ENCODE measurements around the gene KRTAP10-3.
"Not testable (repeated sequence)": the region's sequence is repeated elsewhere in the genome, so short reads cannot be mapped to it uniquely, and the experiment has no call there.

Gene KRTAP10-3

DNA sequence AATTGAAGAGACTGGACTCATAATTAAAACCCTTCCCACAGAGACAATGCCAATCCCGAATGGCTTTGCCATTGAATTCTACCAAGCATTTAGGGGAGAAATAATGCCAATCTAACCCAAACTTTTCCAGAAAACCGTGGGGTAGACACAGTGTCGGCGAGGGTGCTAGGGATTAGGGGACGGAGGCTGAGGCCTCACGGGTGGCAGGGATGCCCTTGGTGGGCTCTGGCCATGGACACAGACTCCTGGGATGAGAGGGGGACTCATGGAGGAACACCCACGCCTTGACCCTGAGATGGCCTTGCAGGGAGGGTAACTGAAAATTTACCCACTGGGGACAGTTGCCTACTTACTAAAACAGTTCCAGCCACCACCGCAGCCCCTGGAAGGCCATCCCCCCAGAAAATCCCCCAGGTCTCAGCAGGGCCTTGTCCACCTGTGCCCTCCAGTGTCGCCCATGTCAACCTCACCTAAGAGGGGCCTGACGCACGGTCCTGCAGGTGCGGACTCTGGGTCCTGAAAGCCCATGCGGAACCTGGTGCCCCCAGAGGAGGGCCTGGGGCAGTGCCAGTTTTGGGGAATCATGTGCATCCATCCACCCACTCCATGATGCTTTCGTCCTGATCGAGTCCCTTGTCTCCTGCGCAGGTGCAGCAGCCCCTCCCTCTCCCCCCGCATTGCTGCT lies 19.9 kb upstream of the KRTAP10-3 start:
- Histone ChIP-seq H3K36me3 (replicated peaks; ENCODE audit: low read depth, low read length) (no peaks in the 10 kb centered on the region), H3K9ac (ENCODE audit: low read length) (no peak overlapping the region), H3K9me3 (ENCODE audit: insufficient read depth, low read length) (no peaks in the 10 kb centered on the region), H3K79me2 (ENCODE audit: low read length) (no peaks in the 10 kb centered on the region), H3K27me3 (ENCODE audit: low read depth, low read length) (no peaks in the 10 kb centered on the region), H4K20me1 (ENCODE audit: insufficient read depth, low read length) (no peaks in the 10 kb centered on the region), H3K4me3 (ENCODE audit: low read length) (no peak overlapping the region), H3K27ac (ENCODE audit: low read length) (no peak overlapping the region), H3K4me2 (ENCODE audit: low read length) (no peak overlapping the region), H3K4me1 (ENCODE audit: low read length) (peaks cover 3% of the 10 kb centered on the region), H2AFZ (ENCODE audit: low read depth, low read length) (no peak overlapping the region)
- TF ChIP-seq, protein P1, sequence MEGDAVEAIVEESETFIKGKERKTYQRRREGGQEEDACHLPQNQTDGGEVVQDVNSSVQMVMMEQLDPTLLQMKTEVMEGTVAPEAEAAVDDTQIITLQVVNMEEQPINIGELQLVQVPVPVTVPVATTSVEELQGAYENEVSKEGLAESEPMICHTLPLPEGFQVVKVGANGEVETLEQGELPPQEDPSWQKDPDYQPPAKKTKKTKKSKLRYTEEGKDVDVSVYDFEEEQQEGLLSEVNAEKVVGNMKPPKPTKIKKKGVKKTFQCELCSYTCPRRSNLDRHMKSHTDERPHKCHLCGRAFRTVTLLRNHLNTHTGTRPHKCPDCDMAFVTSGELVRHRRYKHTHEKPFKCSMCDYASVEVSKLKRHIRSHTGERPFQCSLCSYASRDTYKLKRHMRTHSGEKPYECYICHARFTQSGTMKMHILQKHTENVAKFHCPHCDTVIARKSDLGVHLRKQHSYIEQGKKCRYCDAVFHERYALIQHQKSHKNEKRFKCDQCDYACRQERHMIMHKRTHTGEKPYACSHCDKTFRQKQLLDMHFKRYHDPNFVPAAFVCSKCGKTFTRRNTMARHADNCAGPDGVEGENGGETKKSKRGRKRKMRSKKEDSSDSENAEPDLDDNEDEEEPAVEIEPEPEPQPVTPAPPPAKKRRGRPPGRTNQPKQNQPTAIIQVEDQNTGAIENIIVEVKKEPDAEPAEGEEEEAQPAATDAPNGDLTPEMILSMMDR (IDR thresholded peaks at IDR 0.05; ENCODE audit: low read depth, low read length): no peak
- TF ChIP-seq EZH2phosphoT487 (IDR thresholded peaks at IDR 0.05; ENCODE audit: low read depth): no peak

DNA sequence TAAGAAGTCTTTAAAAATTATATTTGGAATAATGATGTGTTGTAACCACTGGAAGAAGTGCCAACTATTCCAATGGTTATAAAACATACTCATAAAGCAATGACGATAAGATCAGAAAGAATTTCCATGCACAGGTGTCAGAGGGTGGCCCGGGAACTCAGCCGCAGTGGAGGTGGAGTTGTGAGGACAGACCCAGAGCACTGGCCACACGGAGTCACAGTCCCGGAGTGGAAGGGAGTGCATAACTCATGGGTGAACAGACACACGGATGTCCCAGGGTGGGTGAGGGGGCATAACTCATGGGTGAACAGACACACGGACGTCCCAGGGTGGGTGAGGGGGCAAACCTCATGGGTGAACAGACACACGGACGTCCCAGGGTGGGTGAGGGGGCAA lies 17.4 kb upstream of the KRTAP10-3 start:
- H3K4me3 ChIP-seq (ENCODE audit: low read length): no peak overlapping the region
- H3K4me1 ChIP-seq (ENCODE audit: low read length): no peaks in the 10 kb centered on the region
- H3K9me3 ChIP-seq (ENCODE audit: insufficient read depth, low read length): no peaks in the 10 kb centered on the region
- no peak overlapping the region for H3K27ac ChIP-seq (ENCODE audit: low read length)
- TF ChIP-seq EZH2phosphoT487 (IDR thresholded peaks at IDR 0.05; ENCODE audit: low read depth): no peak
- TF ChIP-seq, protein P1 (IDR thresholded peaks at IDR 0.05; ENCODE audit: low read depth, low read length): no peak
- H3K4me2 ChIP-seq (ENCODE audit: low read length): no peak overlapping the region
- no peaks in the 10 kb centered on the region for H4K20me1 ChIP-seq (ENCODE audit: insufficient read depth, low read length)
- no peaks in the 10 kb centered on the region for H3K27me3 ChIP-seq (ENCODE audit: low read depth, low read length)
- no peak overlapping the region for H3K9ac ChIP-seq (ENCODE audit: low read length)
- no peak overlapping the region for H2AFZ ChIP-seq (ENCODE audit: low read depth, low read length)
- H3K79me2 ChIP-seq (ENCODE audit: low read length): no peaks in the 10 kb centered on the region
- H3K36me3 ChIP-seq (replicated peaks; ENCODE audit: low read depth, low read length): no peaks in the 10 kb centered on the region

DNA sequence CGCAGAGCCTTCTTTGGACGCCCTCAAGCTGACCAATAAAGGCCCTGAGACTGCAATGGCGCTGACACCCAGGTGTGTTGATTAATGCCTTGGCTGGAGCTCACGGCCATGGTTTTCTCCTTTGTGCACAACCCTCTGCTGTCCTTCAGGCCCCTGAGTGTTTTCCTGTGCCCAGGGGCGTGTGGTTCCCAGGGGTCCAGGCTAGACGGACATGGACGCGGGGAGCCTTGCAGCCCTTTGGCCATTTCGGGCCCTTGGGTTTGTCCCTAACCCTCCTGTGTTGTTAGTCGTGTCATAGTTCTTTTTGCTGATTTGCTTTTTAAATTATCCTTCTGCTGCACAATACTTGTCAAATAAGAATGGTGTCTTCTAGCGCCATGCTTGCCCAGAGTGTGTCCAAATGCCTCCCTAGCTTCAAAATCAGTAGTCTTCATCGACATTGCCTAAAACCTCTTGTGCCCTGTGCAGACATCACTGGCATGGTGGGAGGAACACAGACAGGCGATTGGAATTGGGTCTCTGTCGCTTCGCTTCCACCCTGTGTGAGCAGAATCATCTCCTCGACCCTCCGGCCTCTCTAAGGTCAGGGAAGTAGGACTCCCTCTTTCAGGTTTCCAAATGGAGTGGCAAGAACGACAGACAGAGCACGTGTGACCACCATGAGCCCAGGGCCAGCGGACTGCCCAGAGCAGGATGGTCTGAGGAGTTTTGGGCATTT lies 16.9 kb upstream of the KRTAP10-3 start:
- H3K27me3 ChIP-seq (ENCODE audit: low read depth, low read length): no peaks in the 10 kb centered on the region
- no peaks in the 10 kb centered on the region for H3K4me1 ChIP-seq (ENCODE audit: low read length)
- TF ChIP-seq EZH2phosphoT487 (IDR thresholded peaks at IDR 0.05; ENCODE audit: low read depth): no peak
- TF ChIP-seq, protein P1 (IDR thresholded peaks at IDR 0.05; ENCODE audit: low read depth, low read length): no peak
- no peak overlapping the region for H3K4me3 ChIP-seq (ENCODE audit: low read length)
- no peak overlapping the region for H3K4me2 ChIP-seq (ENCODE audit: low read length)
- no peaks in the 10 kb centered on the region for H4K20me1 ChIP-seq (ENCODE audit: insufficient read depth, low read length)
- no peaks in the 10 kb centered on the region for H3K36me3 ChIP-seq (replicated peaks; ENCODE audit: low read depth, low read length)
- H3K9me3 ChIP-seq (ENCODE audit: insufficient read depth, low read length): no peaks in the 10 kb centered on the region
- H2AFZ ChIP-seq (ENCODE audit: low read depth, low read length): no peak overlapping the region
- H3K9ac ChIP-seq (ENCODE audit: low read length): no peak overlapping the region
- no peaks in the 10 kb centered on the region for H3K79me2 ChIP-seq (ENCODE audit: low read length)
- H3K27ac ChIP-seq (ENCODE audit: low read length): no peak overlapping the region

DNA sequence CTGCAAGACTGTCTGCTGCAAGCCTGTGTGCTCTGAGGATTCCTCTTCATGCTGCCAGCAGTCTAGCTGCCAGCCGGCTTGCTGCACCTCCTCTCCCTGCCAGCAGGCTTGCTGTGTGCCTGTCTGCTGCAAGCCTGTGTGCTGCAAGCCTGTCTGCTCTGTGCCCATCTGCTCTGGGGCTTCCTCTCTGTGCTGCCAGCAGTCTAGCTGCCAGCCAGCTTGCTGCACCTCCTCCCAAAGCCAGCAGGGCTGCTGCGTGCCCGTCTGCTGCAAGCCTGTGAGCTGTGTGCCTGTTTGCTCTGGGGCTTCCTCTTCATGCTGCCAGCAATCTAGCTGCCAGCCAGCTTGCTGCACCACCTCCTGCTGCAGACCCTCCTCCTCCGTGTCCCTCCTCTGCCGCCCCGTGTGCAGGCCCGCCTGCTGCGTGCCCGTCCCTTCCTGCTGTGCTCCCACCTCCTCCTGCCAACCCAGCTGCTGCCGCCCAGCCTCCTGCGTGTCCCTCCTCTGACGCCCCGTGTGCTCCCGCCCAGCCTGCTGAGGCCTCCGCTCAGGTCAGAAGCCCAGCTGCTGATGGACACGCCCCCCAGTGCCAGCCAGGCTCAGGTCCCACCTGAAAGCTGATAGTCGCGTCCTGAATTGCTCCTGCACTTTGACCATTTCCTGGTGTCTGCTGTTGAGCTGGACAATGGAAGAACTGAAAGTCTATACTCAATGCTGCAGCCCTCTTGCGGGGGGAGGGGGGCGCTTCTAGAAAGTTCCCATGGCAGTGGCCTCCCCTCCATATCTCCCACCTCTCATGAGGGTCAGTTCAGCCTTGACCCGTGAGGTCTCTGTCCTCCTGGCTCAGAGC lies 16.1 kb upstream of the KRTAP10-3 start:
- no peak overlapping the region for H3K27ac ChIP-seq (ENCODE audit: low read length)
- H3K9me3 ChIP-seq (ENCODE audit: insufficient read depth, low read length): no peaks in the 10 kb centered on the region
- no peaks in the 10 kb centered on the region for H4K20me1 ChIP-seq (ENCODE audit: insufficient read depth, low read length)
- H3K27me3 ChIP-seq (ENCODE audit: low read depth, low read length): no peaks in the 10 kb centered on the region
- no peaks in the 10 kb centered on the region for H3K36me3 ChIP-seq (replicated peaks; ENCODE audit: low read depth, low read length)
- H3K4me2 ChIP-seq (ENCODE audit: low read length): no peak overlapping the region
- H3K9ac ChIP-seq (ENCODE audit: low read length): no peak overlapping the region
- TF ChIP-seq, protein P1 (IDR thresholded peaks at IDR 0.05; ENCODE audit: low read depth, low read length): no peak
- no peak for TF ChIP-seq EZH2phosphoT487 (IDR thresholded peaks at IDR 0.05; ENCODE audit: low read depth)
- H2AFZ ChIP-seq (ENCODE audit: low read depth, low read length): no peak overlapping the region
- no peaks in the 10 kb centered on the region for H3K79me2 ChIP-seq (ENCODE audit: low read length)
- H3K4me3 ChIP-seq (ENCODE audit: low read length): no peak overlapping the region
- no peaks in the 10 kb centered on the region for H3K4me1 ChIP-seq (ENCODE audit: low read length)

DNA sequence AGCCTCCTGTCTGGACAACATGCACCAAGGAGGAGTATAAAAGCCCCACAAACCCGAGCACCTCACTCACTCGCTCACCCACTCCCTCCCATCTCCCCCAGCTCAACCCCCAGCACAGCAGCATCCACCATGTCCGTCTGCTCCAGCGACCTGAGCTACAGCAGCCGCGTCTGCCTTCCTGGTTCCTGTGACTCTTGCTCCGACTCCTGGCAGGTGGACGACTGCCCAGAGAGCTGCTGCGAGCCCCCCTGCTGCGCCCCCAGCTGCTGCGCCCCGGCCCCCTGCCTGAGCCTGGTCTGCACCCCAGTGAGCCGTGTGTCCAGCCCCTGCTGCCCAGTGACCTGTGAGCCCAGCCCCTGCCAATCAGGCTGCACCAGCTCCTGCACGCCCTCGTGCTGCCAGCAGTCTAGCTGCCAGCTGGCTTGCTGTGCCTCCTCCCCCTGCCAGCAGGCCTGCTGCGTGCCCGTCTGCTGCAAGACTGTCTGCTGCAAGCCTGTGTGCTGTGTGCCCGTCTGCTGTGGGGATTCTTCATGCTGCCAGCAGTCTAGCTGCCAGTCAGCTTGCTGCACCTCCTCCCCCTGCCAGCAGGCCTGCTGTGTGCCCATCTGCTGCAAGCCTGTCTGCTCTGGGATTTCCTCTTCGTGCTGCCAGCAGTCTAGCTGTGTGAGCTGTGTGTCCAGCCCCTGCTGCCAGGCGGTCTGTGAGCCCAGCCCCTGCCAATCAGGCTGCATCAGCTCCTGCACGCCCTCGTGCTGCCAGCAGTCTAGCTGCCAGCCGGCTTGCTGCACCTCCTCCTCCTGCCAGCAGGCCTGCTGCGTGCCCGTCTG lies 15.2 kb upstream of the KRTAP10-3 start, which contains the start of gene KRTAP10-4:
TSS of gene KRTAP10-4 (plus strand) at position 100 of the 827 bp plus-strand sequence. CDS start at position 130, 30 bp downstream.
- not testable (repeated sequence) for H3K4me2 ChIP-seq (ENCODE audit: low read length); H3K36me3 ChIP-seq (replicated peaks; ENCODE audit: low read depth, low read length); H2AFZ ChIP-seq (ENCODE audit: low read depth, low read length); H3K27me3 ChIP-seq (ENCODE audit: low read depth, low read length); H3K4me1 ChIP-seq (ENCODE audit: low read length); H3K79me2 ChIP-seq (ENCODE audit: low read length); H3K9ac ChIP-seq (ENCODE audit: low read length); H4K20me1 ChIP-seq (ENCODE audit: insufficient read depth, low read length); H3K4me3 ChIP-seq (ENCODE audit: low read length); H3K9me3 ChIP-seq (ENCODE audit: insufficient read depth, low read length); H3K27ac ChIP-seq (ENCODE audit: low read length)
